ENCODE data around the gene RABGEF1.
"Not testable (repeated sequence)": the region's sequence is repeated elsewhere in the genome, so short reads cannot be mapped to it uniquely, and the experiment has no call there.

Gene RABGEF1

GRCh38 chr7:66765322-66766025 is 24.9 kb downstream of the RABGEF1 start:
- not testable (repeated sequence) for H3K4me3 ChIP-seq (ENCODE audit: low read depth in 1 of 2, low read length in 1 of 2); H3K36me3 ChIP-seq; H3K27me3 ChIP-seq; H3K9me3 ChIP-seq
- peaks cover 64 to 80% of the 10 kb centered on the region in 2 experiments for H3K4me1 ChIP-seq (ENCODE audit: control insufficient read depth in 1 of 2, insufficient read depth in 1 of 2, low read depth in 1 of 2, low read length in 1 of 2)
- peak overlapping the region; percentile 10 for H3K27ac ChIP-seq

DNA sequence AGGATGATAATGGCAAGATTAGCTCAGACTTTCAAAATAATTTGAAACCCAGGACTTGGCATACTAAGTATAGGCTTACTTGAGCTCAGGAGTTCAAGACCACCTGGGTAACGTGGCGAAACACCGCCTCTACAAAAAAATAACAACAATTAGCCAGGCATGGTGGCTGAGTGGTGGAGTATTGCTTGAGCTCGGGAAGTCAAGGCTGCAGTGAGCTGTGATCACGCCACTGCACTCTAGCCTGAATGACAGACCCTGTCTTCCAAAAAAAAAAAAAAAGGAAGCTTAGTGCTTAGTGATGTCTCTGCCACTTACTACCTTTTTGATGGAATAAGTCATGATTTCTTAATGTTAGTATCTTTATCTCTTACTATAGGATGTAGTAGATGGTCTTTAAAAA is 25.5 kb downstream of the RABGEF1 start:
- Histone ChIP-seq H3K36me3 (no peaks in the 10 kb centered on the region), H3K9me3 (no peaks in the 10 kb centered on the region), H3K4me1 (ENCODE audit: control insufficient read depth in 1 of 2, insufficient read depth in 1 of 2, low read depth in 1 of 2, low read length in 1 of 2) (peaks cover 60 to 77% of the 10 kb centered on the region in 2 experiments), H3K4me3 (ENCODE audit: low read depth in 1 of 2, low read length in 1 of 2) (no peak overlapping the region), H3K27ac (peak overlapping the region; percentile 10), H3K27me3 (no peaks in the 10 kb centered on the region)
- TF ChIP-seq, protein P1, sequence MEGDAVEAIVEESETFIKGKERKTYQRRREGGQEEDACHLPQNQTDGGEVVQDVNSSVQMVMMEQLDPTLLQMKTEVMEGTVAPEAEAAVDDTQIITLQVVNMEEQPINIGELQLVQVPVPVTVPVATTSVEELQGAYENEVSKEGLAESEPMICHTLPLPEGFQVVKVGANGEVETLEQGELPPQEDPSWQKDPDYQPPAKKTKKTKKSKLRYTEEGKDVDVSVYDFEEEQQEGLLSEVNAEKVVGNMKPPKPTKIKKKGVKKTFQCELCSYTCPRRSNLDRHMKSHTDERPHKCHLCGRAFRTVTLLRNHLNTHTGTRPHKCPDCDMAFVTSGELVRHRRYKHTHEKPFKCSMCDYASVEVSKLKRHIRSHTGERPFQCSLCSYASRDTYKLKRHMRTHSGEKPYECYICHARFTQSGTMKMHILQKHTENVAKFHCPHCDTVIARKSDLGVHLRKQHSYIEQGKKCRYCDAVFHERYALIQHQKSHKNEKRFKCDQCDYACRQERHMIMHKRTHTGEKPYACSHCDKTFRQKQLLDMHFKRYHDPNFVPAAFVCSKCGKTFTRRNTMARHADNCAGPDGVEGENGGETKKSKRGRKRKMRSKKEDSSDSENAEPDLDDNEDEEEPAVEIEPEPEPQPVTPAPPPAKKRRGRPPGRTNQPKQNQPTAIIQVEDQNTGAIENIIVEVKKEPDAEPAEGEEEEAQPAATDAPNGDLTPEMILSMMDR (IDR thresholded peaks at IDR 0.05), result no peak

- Histone ChIP-seq H3K27ac (peak overlapping the region; percentile 81), H3K4me1 (ENCODE audit: control insufficient read depth in 1 of 2, insufficient read depth in 1 of 2, low read depth in 1 of 2, low read length in 1 of 2) (peaks cover 53 to 69% of the 10 kb centered on the region in 2 experiments)
- H3K27me3 ChIP-seq; H3K36me3 ChIP-seq; H3K9me3 ChIP-seq; H3K4me3 ChIP-seq (ENCODE audit: low read depth in 1 of 2, low read length in 1 of 2): not testable (repeated sequence)
Measured at GRCh38 chr7:66767486-66767885, 27.0 kb downstream of the RABGEF1 start.

- peak overlapping the region; percentile 81 for H3K27ac ChIP-seq
- H3K9me3 ChIP-seq, result no peaks in the 10 kb centered on the region
- no peaks in the 10 kb centered on the region for H3K27me3 ChIP-seq
- H3K4me3 ChIP-seq (ENCODE audit: low read depth in 1 of 2, low read length in 1 of 2), result peak overlapping the region in 1 of 2 experiments; percentile 20
- H3K36me3 ChIP-seq, result peaks cover 22% of the 10 kb centered on the region
- TF ChIP-seq, protein P1 (IDR thresholded peaks at IDR 0.05), result no peak
- H3K4me1 ChIP-seq (ENCODE audit: control insufficient read depth in 1 of 2, insufficient read depth in 1 of 2, low read depth in 1 of 2, low read length in 1 of 2), result peaks cover 49 to 57% of the 10 kb centered on the region in 2 experiments
Measured at GRCh38 chr7:66768865-66769832, 28.6 kb downstream of the RABGEF1 start.

- TF ChIP-seq, protein P1 (IDR thresholded peaks at IDR 0.05), result no peak
- H3K9me3 ChIP-seq, result no peaks in the 10 kb centered on the region
- peaks cover 43 to 50% of the 10 kb centered on the region in 2 experiments for H3K4me1 ChIP-seq (ENCODE audit: control insufficient read depth in 1 of 2, insufficient read depth in 1 of 2, low read depth in 1 of 2, low read length in 1 of 2)
- no peak overlapping the region for H3K4me3 ChIP-seq (ENCODE audit: low read depth in 1 of 2, low read length in 1 of 2)
- H3K27ac ChIP-seq, result peak overlapping the region; percentile 81
- H3K27me3 ChIP-seq, result no peaks in the 10 kb centered on the region
- peaks cover 31% of the 10 kb centered on the region for H3K36me3 ChIP-seq
Measured at GRCh38 chr7:66769833-66770512, 29.4 kb downstream of the RABGEF1 start.

- Histone ChIP-seq H3K36me3 (peaks cover 49% of the 10 kb centered on the region), H3K27ac (no peak overlapping the region), H3K4me3 (ENCODE audit: low read depth in 1 of 2, low read length in 1 of 2) (no peak overlapping the region), H3K27me3 (no peaks in the 10 kb centered on the region), H3K4me1 (ENCODE audit: control insufficient read depth in 1 of 2, insufficient read depth in 1 of 2, low read depth in 1 of 2, low read length in 1 of 2) (peaks cover 38% of the 10 kb centered on the region in 2 experiments), H3K9me3 (no peaks in the 10 kb centered on the region)
- TF ChIP-seq, protein P1 (IDR thresholded peaks at IDR 0.05), result no peak
Measured at GRCh38 chr7:66771795-66772194, 31.3 kb downstream of the RABGEF1 start.

- peaks cover 68% of the 10 kb centered on the region for H3K36me3 ChIP-seq
- H3K4me3 ChIP-seq (ENCODE audit: low read depth in 1 of 2, low read length in 1 of 2); H3K27me3 ChIP-seq; H3K27ac ChIP-seq; H3K9me3 ChIP-seq: not testable (repeated sequence)
- peaks cover 19 to 20% of the 10 kb centered on the region in 2 experiments for H3K4me1 ChIP-seq (ENCODE audit: control insufficient read depth in 1 of 2, insufficient read depth in 1 of 2, low read depth in 1 of 2, low read length in 1 of 2)
Measured at GRCh38 chr7:66773744-66774143, 33.2 kb downstream of the RABGEF1 start.

DNA sequence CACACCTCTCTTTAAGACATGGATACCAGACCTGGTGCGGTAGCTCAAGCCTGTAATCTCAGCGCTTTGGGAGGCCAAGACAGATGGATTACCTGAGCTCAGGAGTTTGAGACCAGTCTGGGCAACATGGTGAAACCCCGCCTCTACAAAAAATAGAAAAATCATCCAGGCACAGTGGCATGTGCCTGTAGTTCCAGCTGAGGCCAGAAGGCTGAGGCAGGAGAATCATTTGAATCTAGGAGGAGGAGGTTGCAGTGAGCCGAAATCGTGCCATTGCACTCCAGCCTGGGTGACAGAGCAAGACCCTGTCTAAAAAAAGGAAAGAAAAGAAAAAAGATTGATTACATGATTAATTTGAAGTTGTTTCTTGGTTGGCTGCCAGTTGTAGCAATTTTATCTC is 35.9 kb downstream of the RABGEF1 start:
- H3K27ac ChIP-seq, result not testable (repeated sequence)
- H3K36me3 ChIP-seq, result peaks cover 75% of the 10 kb centered on the region

More for the DNA sequence above, 35.9 kb downstream of the RABGEF1 start:
- H3K4me3 ChIP-seq (ENCODE audit: low read depth in 1 of 2, low read length in 1 of 2); H3K9me3 ChIP-seq; H3K4me1 ChIP-seq (ENCODE audit: control insufficient read depth in 1 of 2, insufficient read depth in 1 of 2, low read depth in 1 of 2, low read length in 1 of 2); H3K27me3 ChIP-seq: not testable (repeated sequence)

Measured in neutrophil (primary cell).